Endothelial cell of umbilical vein (primary cell): ENCODE data around the gene SCLT1. TPM values are rescaled to one million over a fixed set of nuclear protein-coding genes. Genes with fewer than 3 reads are reported as not detected.

Source experiments
- BruUV-seq: library from RNA; stranded (reverse); fragments of 400-500 nt; replicated peaks from 2 replicates; lab custom pipeline; 2021; lab: Mats Ljungman, UMichigan
- CTCF ChIA-PET: fragments of 300-600, 350-600 bp; sonication (Branson Sonifier 250); formaldehyde crosslinking; loops from one replicate; lab custom pipeline; 2021; ENCODE audit warnings: antibody characterized with exemption, inconsistent platforms; lab: Charles Lee
- POLR2A ChIA-PET: fragments of 300-600, 350-600 bp; sonication (Branson Sonifier 250); formaldehyde crosslinking; loops from one replicate; lab custom pipeline; 2021; ENCODE audit warnings: antibody characterized with exemption, inconsistent platforms; lab: Charles Lee
- DNase-seq: peaks from one replicate; pipeline ENCODE4 v3.0.0-alpha.2; 2011; ENCODE audit warnings: low read depth, low spot score
- FAIRE-seq: peaks from 2 replicates; lab custom pipeline; 2011; peaks lifted over from hg19 to GRCh38; lab: Jason Lieb, UNC
- H2AFZ ChIP-seq: 2 replicates; pipeline ENCODE4 v1.6.0; 2012; ENCODE audit warnings: low read depth, low read length, control low read depth, inconsistent platforms
- H3K27ac ChIP-seq: 2 replicates; pipeline ENCODE4 v1.5.1; 2011; ENCODE audit warnings: low read depth, mild to moderate bottlenecking, control low read depth, low read length, moderate library complexity; ENCODE audit not compliant: insufficient read depth
- H3K27me3 ChIP-seq, 2 experiments: 2 replicates each; pipeline versions ENCODE4 v1.6.0 to v1.6.1; 2011; ENCODE audit warnings: low read length in 2 of 2, mixed read lengths in 1 of 2; ENCODE audit not compliant: control insufficient read depth in 2 of 2, insufficient read depth in 2 of 2
- H3K36me3 ChIP-seq, 2 experiments: 2 replicates in 1 of 2; 3 replicates in 1 of 2; pipeline ENCODE4 v1.5.1; 2011; ENCODE audit warnings: low read length in 2 of 2, mild to moderate bottlenecking in 1 of 2, moderate library complexity in 1 of 2; ENCODE audit not compliant: control insufficient read depth in 2 of 2, insufficient read depth in 2 of 2; ENCODE audit errors: extremely low read depth in 1 of 2
- H3K4me1 ChIP-seq: 3 replicates; pipeline ENCODE4 v1.5.1; 2011; ENCODE audit warnings: mild to moderate bottlenecking, low read length; ENCODE audit not compliant: control insufficient read depth, insufficient read depth; ENCODE audit errors: extremely low read depth
- H3K4me2 ChIP-seq: 2 replicates; pipeline ENCODE4 v1.6.1; 2011; ENCODE audit warnings: low read length, control low read depth, mixed read lengths; ENCODE audit not compliant: insufficient read depth
- H3K4me3 ChIP-seq, 3 experiments: fragments of 200-600 bp in 1 of 3; sonication (generic), shearing (Covaris generic) in 1 of 3; replicated peaks in 1 of 3; 2 replicates each; pipeline ENCODE4 v1.5.1; 2011 to 2016; ENCODE audit warnings: control low read depth in 3 of 3, low read length in 3 of 3, mild to moderate bottlenecking in 2 of 3, inconsistent platforms in 1 of 3, low read depth in 1 of 3, moderate library complexity in 1 of 3; ENCODE audit not compliant: insufficient read depth in 1 of 3
- H3K79me2 ChIP-seq: 2 replicates; pipeline ENCODE4 v1.6.0; 2012; ENCODE audit warnings: low read length, inconsistent platforms; ENCODE audit not compliant: control insufficient read depth, insufficient read depth
- H3K9ac ChIP-seq: replicated peaks from 2 replicates; pipeline ENCODE3; 2011; ENCODE audit warnings: low read length, control low read depth; ENCODE audit not compliant: insufficient read depth; ENCODE audit errors: extremely low read depth
- H3K9me1 ChIP-seq: replicated peaks from 3 replicates; pipeline ENCODE4 v1.6.0; 2011; ENCODE audit warnings: mild to moderate bottlenecking, low read length; ENCODE audit not compliant: control insufficient read depth, insufficient read depth; ENCODE audit errors: extremely low read depth
- H3K9me3 ChIP-seq: replicated peaks from 2 replicates; pipeline ENCODE4 v1.5.1; 2012; ENCODE audit warnings: low read length, inconsistent platforms; ENCODE audit not compliant: control insufficient read depth, insufficient read depth
- H4K20me1 ChIP-seq: replicated peaks from 2 replicates; pipeline ENCODE3; 2011; ENCODE audit warnings: mild to moderate bottlenecking, low read length; ENCODE audit not compliant: control insufficient read depth, insufficient read depth; ENCODE audit errors: extremely low read depth
- CTCF ChIP-seq, 2 donors: IDR thresholded peaks; 1 replicate in 1 of 2; 2 replicates in 1 of 2; pipeline ENCODE4 v1.5.1; 2011; ENCODE audit warnings: low read length in 2 of 2, mild to moderate bottlenecking in 2 of 2, moderate library complexity in 2 of 2, control low read depth in 1 of 2, inconsistent platforms in 1 of 2, low read depth in 1 of 2; ENCODE audit not compliant: insufficient read depth in 1 of 2; ENCODE audit errors: extremely low read depth in 1 of 2
- EZH2 ChIP-seq: IDR thresholded peaks from 2 replicates; pipeline ENCODE4 v1.6.1; 2012; ENCODE audit warnings: borderline replicate concordance, low read depth, mild to moderate bottlenecking, moderate library complexity, low read length, inconsistent platforms; ENCODE audit not compliant: severe bottlenecking
- FOS ChIP-seq: IDR thresholded peaks from 2 replicates; pipeline ENCODE4 v1.6.1; 2011; ENCODE audit warnings: mild to moderate bottlenecking, low read length, moderate library complexity, borderline replicate concordance; ENCODE audit not compliant: insufficient read depth
- GATA2 ChIP-seq: IDR thresholded peaks from 2 replicates; pipeline ENCODE4 v1.7.0; 2011; ENCODE audit warnings: low read depth, mild to moderate bottlenecking, moderate library complexity, mixed read lengths, low read length; ENCODE audit not compliant: insufficient read length, insufficient read depth
- MAX ChIP-seq: IDR thresholded peaks from 2 replicates; pipeline ENCODE4 v1.6.1; 2011; ENCODE audit not compliant: insufficient read depth, insufficient read length
- POLR2A ChIP-seq: IDR thresholded peaks from 2 replicates; pipeline ENCODE4 v1.6.1; 2012; ENCODE audit warnings: low read depth, mild to moderate bottlenecking, control low read depth, low read length
- POLR2AphosphoS5 ChIP-seq: IDR thresholded peaks from 2 replicates; pipeline ENCODE4 v1.6.1; 2012; ENCODE audit warnings: low read depth, mild to moderate bottlenecking, control low read depth, low read length, moderate library complexity; ENCODE audit not compliant: insufficient read depth
- dilution Hi-C: fragments of 300-500 bp; cut with MboI; formaldehyde crosslinking; loops from one replicate; pipeline ENCODE4 v1.15.0; 2019; ENCODE audit warnings: low sequenced_read_pairs; ENCODE audit not compliant: extremely low pct_ligation_motif_present
- intact Hi-C: fragments of 100-400 bp; cut with micrococcal nuclease; formaldehyde crosslinking; loops from one replicate; pipeline ENCODE4 v1.10.0; 2022
- polyA plus RNA-seq, 4 experiments: library from polyadenylated mRNA; depleted of rRNA in 3 of 4; stranded (reverse) in 3 of 4; unstranded in 1 of 4; fragments of >200 nt; gene quantifications; 2 replicates each; pipeline versions ENCODE4 v1.2.1 to v1.2.3, GENCODE V29; 2011 to 2012; ENCODE audit warnings: missing spikeins in 1 of 4
- total RNA-seq: library from RNA; stranded (reverse); gene quantifications from 2 replicates; pipeline ENCODE4 v1.2.3, GENCODE V29; 2021

SCLT1 gene
- total and polyA plus RNA-seq, 2 donors (not counting 3 experiments of a cell fraction or from before 2014, with no cell fraction given): 3.2 to 14.0 TPM

GRCh38 chr4:128877934-128878333, 215.4 kb downstream of the SCLT1 start:
- FAIRE-seq (no peak), DNase-seq (no peak)
- TF ChIP-seq EZH2 (no peak), GATA2 (no peak), CTCF (IDR thresholded peaks at IDR 0.05; ENCODE audit: extremely low read depth in 1 of 2, insufficient read depth in 1 of 2, low read depth in 1 of 2, low read length in 2 of 2) (no peak), FOS (no peak), POLR2A (no peak), MAX (no peak), POLR2AphosphoS5 (no peak)
- Histone ChIP-seq H3K4me1 (no peaks in the 10 kb centered on the region), H3K9me1 (no peaks in the 10 kb centered on the region), H3K79me2 (no peaks in the 10 kb centered on the region), H3K27ac (no peak overlapping the region), H4K20me1 (no peaks in the 10 kb centered on the region), H3K36me3 (no peaks in the 10 kb centered on the region), H3K27me3 (no peaks in the 10 kb centered on the region), H2AFZ (no peak overlapping the region), H3K4me2 (no peak overlapping the region), H3K9ac (no peak overlapping the region), H3K4me3 (no peak overlapping the region), H3K9me3 (no peaks in the 10 kb centered on the region)
- intact Hi-C loops (no loop called here), dilution Hi-C loops (no loop called here)
- ChIA-PET CTCF (interaction anchor here (0.5 kb wide), 1 partner anchor 363 kb away, joined by 3 read pairs; no protein-coding TSS in a partner anchor), POLR2A (no interaction called here)
- BruUV-seq: no TSS peak
